ENCODE results near the gene SIX1.

- no peak for TF ChIP-seq CTCF (IDR thresholded peaks at IDR 0.05)
- TF ChIP-seq POLR2A (IDR thresholded peaks at IDR 0.05): no peak
- TF ChIP-seq POLR2AphosphoS5 (IDR thresholded peaks at IDR 0.05): no peak
Measured at GRCh38 chr14:60596139-60596538, 53.1 kb downstream of the SIX1 start.
